ENCODE measurements around the gene ENTHD1.

GRCh38 chr22:39815932-39816331 lies 77.6 kb downstream of the ENTHD1 start:
- TF ChIP-seq CTCF (IDR thresholded peaks at IDR 0.05; ENCODE audit: borderline replicate concordance, extremely low read depth, low read length, poor library complexity, severe bottlenecking) = no peak
- no peak for TF ChIP-seq EZH2 (IDR thresholded peaks at IDR 0.05; ENCODE audit: borderline replicate concordance, low read depth, low read length, severe bottlenecking)
